HUES6 (cell line): ENCODE data around the gene CNTN5.
"Not testable (repeated sequence)": the region's sequence is repeated elsewhere in the genome, so short reads cannot be mapped to it uniquely, and the experiment has no call there.

Experiments
- H3K27ac ChIP-seq: 2 replicates; pipeline ENCODE4 v1.7.0; 2013; ENCODE audit warnings: low read depth, mild to moderate bottlenecking, low read length, inconsistent platforms
- H3K27me3 ChIP-seq: 2 replicates; pipeline ENCODE4 v1.6.1; 2013; ENCODE audit warnings: low read length; ENCODE audit not compliant: control insufficient read depth, insufficient read depth
- H3K36me3 ChIP-seq: 2 replicates; pipeline ENCODE4 v1.6.1; 2013; ENCODE audit warnings: low read length; ENCODE audit not compliant: control insufficient read depth, insufficient read depth
- H3K4me1 ChIP-seq: 2 replicates; pipeline ENCODE4 v1.6.1; 2013; ENCODE audit warnings: low read length; ENCODE audit not compliant: control insufficient read depth, insufficient read depth
- H3K4me3 ChIP-seq: 2 replicates; pipeline ENCODE4 v1.5.1; 2013; ENCODE audit warnings: low read depth, low read length
- H3K9ac ChIP-seq: one replicate; pipeline ENCODE4 v1.6.1; 2013; ENCODE audit warnings: mild to moderate bottlenecking, low read length
- H3K9me3 ChIP-seq: 2 replicates; pipeline ENCODE4 v1.6.1; 2013; ENCODE audit warnings: low read depth, low read length; ENCODE audit not compliant: control insufficient read depth, insufficient read depth

Gene CNTN5

GRCh38 chr11:99079576-99079975, 58.8 kb downstream of the CNTN5 start:
- H3K9ac ChIP-seq, result no peak overlapping the region
- H3K4me1 ChIP-seq, result no peaks in the 10 kb centered on the region
- no peaks in the 10 kb centered on the region for H3K36me3 ChIP-seq
- H3K27ac ChIP-seq, result no peak overlapping the region
- no peak overlapping the region for H3K4me3 ChIP-seq
- H3K27me3 ChIP-seq, result no peaks in the 10 kb centered on the region
- H3K9me3 ChIP-seq, result no peaks in the 10 kb centered on the region

GRCh38 chr11:99080154-99080553, 59.4 kb downstream of the CNTN5 start:
- Histone ChIP-seq H3K4me1 (no peaks in the 10 kb centered on the region), H3K9me3 (no peaks in the 10 kb centered on the region), H3K27ac (no peak overlapping the region), H3K27me3 (no peaks in the 10 kb centered on the region), H3K36me3 (no peaks in the 10 kb centered on the region), H3K9ac (no peak overlapping the region), H3K4me3 (no peak overlapping the region)

- H3K36me3 ChIP-seq, result no peaks in the 10 kb centered on the region
- no peak overlapping the region for H3K27ac ChIP-seq
- no peak overlapping the region for H3K4me3 ChIP-seq
- H3K9ac ChIP-seq, result no peak overlapping the region
- H3K9me3 ChIP-seq, result peaks cover 10% of the 10 kb centered on the region
- no peaks in the 10 kb centered on the region for H3K27me3 ChIP-seq
- H3K4me1 ChIP-seq, result no peaks in the 10 kb centered on the region
Observed at GRCh38 chr11:99098258-99098657, 77.5 kb downstream of the CNTN5 start.

- no peaks in the 10 kb centered on the region for H3K36me3 ChIP-seq
- H3K4me1 ChIP-seq, result no peaks in the 10 kb centered on the region
- no peak overlapping the region for H3K4me3 ChIP-seq
- peaks cover 10% of the 10 kb centered on the region for H3K9me3 ChIP-seq
- no peak overlapping the region for H3K9ac ChIP-seq
- no peak overlapping the region for H3K27ac ChIP-seq
- no peaks in the 10 kb centered on the region for H3K27me3 ChIP-seq
Observed at GRCh38 chr11:99098751-99099150, 78.0 kb downstream of the CNTN5 start.

- H3K36me3 ChIP-seq, result no peaks in the 10 kb centered on the region
- no peaks in the 10 kb centered on the region; the same call in 1 of the 2 replicates for H3K9me3 ChIP-seq
- H3K4me3 ChIP-seq, result no peak overlapping the region
- no peak overlapping the region for H3K9ac ChIP-seq
- no peaks in the 10 kb centered on the region for H3K4me1 ChIP-seq
- H3K27ac ChIP-seq, result no peak overlapping the region
- H3K27me3 ChIP-seq, result no peaks in the 10 kb centered on the region
Observed at GRCh38 chr11:99117603-99118002, 96.9 kb downstream of the CNTN5 start.

- not testable (repeated sequence) for H3K27ac ChIP-seq, H3K9me3 ChIP-seq, H3K9ac ChIP-seq, H3K27me3 ChIP-seq, H3K4me1 ChIP-seq, H3K36me3 ChIP-seq, H3K4me3 ChIP-seq
Observed at GRCh38 chr11:99133862-99134261, 113.1 kb downstream of the CNTN5 start.

- Histone ChIP-seq H3K36me3 (no peaks in the 10 kb centered on the region), H3K4me1 (no peaks in the 10 kb centered on the region), H3K9ac (no peak overlapping the region), H3K9me3 (no peaks in the 10 kb centered on the region), H3K27me3 (no peaks in the 10 kb centered on the region), H3K4me3 (no peak overlapping the region), H3K27ac (no peak overlapping the region)
Observed at GRCh38 chr11:99135508-99135907, 114.8 kb downstream of the CNTN5 start.

- Histone ChIP-seq H3K4me1 (no peaks in the 10 kb centered on the region), H3K36me3 (no peaks in the 10 kb centered on the region), H3K27ac (no peak overlapping the region), H3K4me3 (no peak overlapping the region), H3K9me3 (no peaks in the 10 kb centered on the region), H3K27me3 (no peaks in the 10 kb centered on the region), H3K9ac (no peak overlapping the region)
Observed at GRCh38 chr11:99142237-99142636, 121.5 kb downstream of the CNTN5 start.

- Histone ChIP-seq H3K4me1 (no peaks in the 10 kb centered on the region), H3K27me3 (no peaks in the 10 kb centered on the region), H3K36me3 (no peaks in the 10 kb centered on the region), H3K9ac (no peak overlapping the region), H3K27ac (no peak overlapping the region), H3K9me3 (no peaks in the 10 kb centered on the region), H3K4me3 (no peak overlapping the region)
Observed at GRCh38 chr11:99148352-99148751, 127.6 kb downstream of the CNTN5 start.

GRCh38 chr11:99154277-99154676, 133.5 kb downstream of the CNTN5 start:
- Histone ChIP-seq H3K36me3 (no peaks in the 10 kb centered on the region), H3K4me3 (no peak overlapping the region), H3K27me3 (no peaks in the 10 kb centered on the region), H3K9ac (no peak overlapping the region), H3K9me3 (no peaks in the 10 kb centered on the region), H3K27ac (no peak overlapping the region), H3K4me1 (no peaks in the 10 kb centered on the region)

GRCh38 chr11:99160447-99160846, 139.7 kb downstream of the CNTN5 start:
- no peaks in the 10 kb centered on the region for H3K27me3 ChIP-seq
- no peak overlapping the region for H3K4me3 ChIP-seq
- H3K27ac ChIP-seq, result no peak overlapping the region
- no peaks in the 10 kb centered on the region for H3K4me1 ChIP-seq
- H3K9ac ChIP-seq, result no peak overlapping the region
- H3K9me3 ChIP-seq, result no peaks in the 10 kb centered on the region
- H3K36me3 ChIP-seq, result no peaks in the 10 kb centered on the region

- Histone ChIP-seq H3K27me3 (no peaks in the 10 kb centered on the region), H3K9ac (no peak overlapping the region), H3K4me1 (no peaks in the 10 kb centered on the region), H3K36me3 (no peaks in the 10 kb centered on the region), H3K4me3 (no peak overlapping the region), H3K9me3 (no peaks in the 10 kb centered on the region), H3K27ac (no peak overlapping the region)
Observed at GRCh38 chr11:99162819-99163218, 142.1 kb downstream of the CNTN5 start.
